Upper lobe of left lung (tissue), 4 donors: Measurements from ENCODE around the gene AOC1.

Experiments used
- POLR2A ChIP-seq, 4 donors: fragments of 450-650 bp; IDR thresholded peaks; one replicate each; pipeline ENCODE4 v1.5.1; 2016 to 2017; ENCODE audit warnings: antibody characterized with exemption in 4 of 4, mild to moderate bottlenecking in 2 of 4
- POLR2AphosphoS5 ChIP-seq, 2 donors: sonication (generic); formaldehyde crosslinking; IDR thresholded peaks; one replicate each; pipeline ENCODE4 v1.5.1; 2017; ENCODE audit warnings: antibody characterized with exemption in 2 of 2
- TF ChIP-seq, protein P1 (sequence below), 6 experiments: fragments of 450-650 bp in 4 of 6; fragments of 200-600 bp in 2 of 6; sonication (generic) in 2 of 6; IDR thresholded peaks; one replicate each; pipeline ENCODE4 v1.5.1; 2016 to 2019; ENCODE audit warnings: antibody characterized with exemption in 6 of 6

DNA sequence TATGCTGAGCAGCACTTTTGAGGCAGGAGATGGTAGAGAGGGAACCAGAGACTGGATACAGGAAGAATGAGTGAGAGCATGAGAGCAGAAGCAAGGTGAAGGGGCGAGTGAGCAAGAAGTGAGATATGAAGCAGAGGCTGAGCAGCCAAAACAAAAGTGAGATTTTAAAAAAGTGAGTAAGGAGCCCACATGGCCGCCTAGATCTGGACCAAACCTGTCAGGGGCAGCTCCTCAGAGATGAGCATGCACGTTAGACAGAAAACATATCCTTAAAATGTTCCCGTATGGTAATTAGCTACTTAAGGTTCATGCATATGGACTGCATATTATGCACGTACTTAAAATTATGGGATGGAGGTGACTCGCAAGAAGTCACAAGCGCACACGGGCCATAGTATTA lies 29.3 kb upstream of the AOC1 start:
- TF ChIP-seq, protein P1, sequence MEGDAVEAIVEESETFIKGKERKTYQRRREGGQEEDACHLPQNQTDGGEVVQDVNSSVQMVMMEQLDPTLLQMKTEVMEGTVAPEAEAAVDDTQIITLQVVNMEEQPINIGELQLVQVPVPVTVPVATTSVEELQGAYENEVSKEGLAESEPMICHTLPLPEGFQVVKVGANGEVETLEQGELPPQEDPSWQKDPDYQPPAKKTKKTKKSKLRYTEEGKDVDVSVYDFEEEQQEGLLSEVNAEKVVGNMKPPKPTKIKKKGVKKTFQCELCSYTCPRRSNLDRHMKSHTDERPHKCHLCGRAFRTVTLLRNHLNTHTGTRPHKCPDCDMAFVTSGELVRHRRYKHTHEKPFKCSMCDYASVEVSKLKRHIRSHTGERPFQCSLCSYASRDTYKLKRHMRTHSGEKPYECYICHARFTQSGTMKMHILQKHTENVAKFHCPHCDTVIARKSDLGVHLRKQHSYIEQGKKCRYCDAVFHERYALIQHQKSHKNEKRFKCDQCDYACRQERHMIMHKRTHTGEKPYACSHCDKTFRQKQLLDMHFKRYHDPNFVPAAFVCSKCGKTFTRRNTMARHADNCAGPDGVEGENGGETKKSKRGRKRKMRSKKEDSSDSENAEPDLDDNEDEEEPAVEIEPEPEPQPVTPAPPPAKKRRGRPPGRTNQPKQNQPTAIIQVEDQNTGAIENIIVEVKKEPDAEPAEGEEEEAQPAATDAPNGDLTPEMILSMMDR (IDR thresholded peaks at IDR 0.05), result no peak
- TF ChIP-seq POLR2A (IDR thresholded peaks at IDR 0.05), result no peak
- no peak for TF ChIP-seq POLR2AphosphoS5 (IDR thresholded peaks at IDR 0.05)
